Keratinocyte (primary cell): ENCODE data around the gene ZNRF1. TPM values are rescaled to one million over a fixed set of nuclear protein-coding genes. Genes with fewer than 3 reads are reported as not detected.

Experiments used
- DNase-seq: peaks from one replicate; pipeline ENCODE4 v3.0.0-alpha.2; 2011; ENCODE audit warnings: low read depth, missing footprints, low spot score
- FAIRE-seq: peaks from 2 replicates; lab custom pipeline; 2011; peaks lifted over from hg19 to GRCh38; lab: Jason Lieb, UNC
- H2AFZ ChIP-seq: 2 replicates; pipeline ENCODE4 v1.6.0; 2012; ENCODE audit warnings: low read length, control low read depth, inconsistent platforms; ENCODE audit not compliant: control insufficient read depth
- H3K27ac ChIP-seq: 2 replicates; pipeline ENCODE4 v1.5.1; 2011; ENCODE audit warnings: low read length; ENCODE audit not compliant: control insufficient read depth, insufficient read depth
- H3K27me3 ChIP-seq: 3 replicates; pipeline ENCODE4 v1.6.0; 2011; ENCODE audit warnings: low read length; ENCODE audit not compliant: control insufficient read depth, insufficient read depth; ENCODE audit errors: extremely low read depth
- H3K36me3 ChIP-seq, 2 experiments: 2 replicates in 1 of 2; 3 replicates in 1 of 2; pipeline ENCODE4 v1.5.1; 2011; ENCODE audit warnings: low read length in 2 of 2, mild to moderate bottlenecking in 1 of 2; ENCODE audit not compliant: control insufficient read depth in 2 of 2, insufficient read depth in 2 of 2; ENCODE audit errors: extremely low read depth in 1 of 2
- H3K4me1 ChIP-seq: 3 replicates; pipeline ENCODE4 v1.5.1; 2011; ENCODE audit warnings: low read length; ENCODE audit not compliant: control insufficient read depth, insufficient read depth; ENCODE audit errors: extremely low read depth
- H3K4me2 ChIP-seq: 3 replicates; pipeline ENCODE4 v1.6.0; 2011; ENCODE audit warnings: low read depth, low read length; ENCODE audit not compliant: control insufficient read depth, insufficient read depth; ENCODE audit errors: extremely low read depth
- H3K4me3 ChIP-seq, 3 experiments: fragments of 200-600 bp in 1 of 3; sonication (generic) in 1 of 3; 2 replicates in 2 of 3; 3 replicates in 1 of 3; pipeline ENCODE4 v1.5.1; 2011 to 2016; ENCODE audit warnings: low read length in 3 of 3, mild to moderate bottlenecking in 3 of 3, control low read depth in 2 of 3, inconsistent platforms in 1 of 3, low read depth in 1 of 3, mixed read lengths in 1 of 3, mixed run types in 1 of 3, moderate library complexity in 1 of 3; ENCODE audit not compliant: control insufficient read depth in 2 of 3, insufficient read depth in 2 of 3; ENCODE audit errors: extremely low read depth in 1 of 3
- H3K79me2 ChIP-seq: 2 replicates; pipeline ENCODE4 v1.6.0; 2012; ENCODE audit warnings: low read length; ENCODE audit not compliant: control insufficient read depth, insufficient read depth
- H3K9ac ChIP-seq: 3 replicates; pipeline ENCODE4 v1.6.0; 2011; ENCODE audit warnings: low read length; ENCODE audit not compliant: control insufficient read depth, insufficient read depth; ENCODE audit errors: extremely low read depth
- H3K9me1 ChIP-seq: 3 replicates; pipeline ENCODE4 v1.6.0; 2011; ENCODE audit warnings: low read length; ENCODE audit not compliant: control insufficient read depth, insufficient read depth; ENCODE audit errors: extremely low read depth
- H3K9me3 ChIP-seq: 2 replicates; pipeline ENCODE4 v1.5.1; 2012; ENCODE audit warnings: low read depth, low read length; ENCODE audit not compliant: control insufficient read depth
- H4K20me1 ChIP-seq: 3 replicates; pipeline ENCODE4 v1.6.0; 2011; ENCODE audit warnings: low read length; ENCODE audit not compliant: control insufficient read depth, insufficient read depth; ENCODE audit errors: extremely low read depth
- EZH2 ChIP-seq: IDR thresholded peaks from one replicate; pipeline ENCODE4 v1.6.1; 2012; ENCODE audit warnings: inconsistent platforms, mild to moderate bottlenecking, low read length, moderate library complexity
- dilution Hi-C: fragments of 300-500 bp; cut with MboI; formaldehyde crosslinking; loops from one replicate; pipeline ENCODE4 v1.7.0; 2020; ENCODE audit warnings: low sequenced_read_pairs; ENCODE audit not compliant: extremely low pct_ligation_motif_present
- polyA plus RNA-seq, 5 experiments: library from polyadenylated mRNA; depleted of rRNA in 3 of 5; stranded (reverse) in 3 of 5; stranded (forward) in 1 of 5; unstranded in 1 of 5; fragments of >200 nt; gene quantifications; 1 replicate in 1 of 5; 2 replicates in 3 of 5; 3 replicates in 1 of 5; pipeline versions ENCODE4 v1.2.1 to v1.2.3, GENCODE V29; 2011 to 2012; ENCODE audit warnings: missing spikeins in 2 of 5, low read depth in 1 of 5, low replicate concordance in 1 of 5
- TF ChIP-seq, protein P1 (sequence below), 3 experiments: IDR thresholded peaks in 1 of 3; conservative IDR thresholded peaks in 1 of 3; optimal IDR thresholded peaks in 1 of 3; 2 replicates in 2 of 3; 3 replicates in 1 of 3; pipeline versions ENCODE3 to v1.5.1; 2011; ENCODE audit warnings: low read length in 3 of 3, mild to moderate bottlenecking in 3 of 3, moderate library complexity in 2 of 3, control low read depth in 1 of 3, inconsistent platforms in 1 of 3; ENCODE audit not compliant: insufficient read depth in 2 of 3; ENCODE audit errors: extremely low read depth in 1 of 3

The ZNRF1 gene
- polyA plus RNA-seq, 1 donor (not counting 4 experiments of a cell fraction or from before 2014, with no cell fraction given), result 19.1 TPM

DNA sequence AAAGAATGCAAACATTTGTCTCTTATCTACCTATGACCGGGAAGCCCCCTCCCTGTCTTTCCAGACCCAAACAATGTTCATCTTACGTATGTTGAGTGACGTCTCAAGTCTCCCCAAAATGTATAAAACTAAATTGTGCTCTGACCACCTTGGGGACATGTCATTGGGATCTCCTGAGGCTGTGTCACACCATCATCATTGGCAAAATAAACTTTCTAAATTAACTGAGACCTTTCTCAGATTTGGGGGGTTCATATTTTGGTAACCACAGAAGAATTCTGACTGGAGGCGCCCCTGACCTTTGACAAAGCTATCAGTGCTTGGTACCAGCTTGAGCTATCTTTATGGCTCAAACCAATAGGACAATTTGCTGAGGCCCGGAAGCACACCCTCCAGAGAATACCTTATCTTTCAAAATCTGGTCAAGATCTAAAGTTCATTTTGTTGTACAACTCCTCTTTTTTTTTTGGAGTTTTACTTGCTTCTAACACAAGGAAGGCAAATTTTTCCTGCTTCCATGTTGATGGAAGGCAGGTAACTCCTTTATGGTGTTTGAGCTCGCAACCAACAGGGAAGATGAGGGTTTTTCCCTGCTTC is 120.2 kb downstream of the ZNRF1 start:
- Histone ChIP-seq H3K4me1 (no peaks in the 10 kb centered on the region), H3K27me3 (no peaks in the 10 kb centered on the region), H3K9ac (no peak overlapping the region), H4K20me1 (no peaks in the 10 kb centered on the region), H3K4me3 (no peak overlapping the region), H3K27ac (no peak overlapping the region), H3K79me2 (no peaks in the 10 kb centered on the region), H3K36me3 (no peaks in the 10 kb centered on the region), H3K9me3 (peaks cover 4% of the 10 kb centered on the region), H3K4me2 (no peak overlapping the region), H2AFZ (no peak overlapping the region), H3K9me1 (no peaks in the 10 kb centered on the region)
- TF ChIP-seq, protein P1, sequence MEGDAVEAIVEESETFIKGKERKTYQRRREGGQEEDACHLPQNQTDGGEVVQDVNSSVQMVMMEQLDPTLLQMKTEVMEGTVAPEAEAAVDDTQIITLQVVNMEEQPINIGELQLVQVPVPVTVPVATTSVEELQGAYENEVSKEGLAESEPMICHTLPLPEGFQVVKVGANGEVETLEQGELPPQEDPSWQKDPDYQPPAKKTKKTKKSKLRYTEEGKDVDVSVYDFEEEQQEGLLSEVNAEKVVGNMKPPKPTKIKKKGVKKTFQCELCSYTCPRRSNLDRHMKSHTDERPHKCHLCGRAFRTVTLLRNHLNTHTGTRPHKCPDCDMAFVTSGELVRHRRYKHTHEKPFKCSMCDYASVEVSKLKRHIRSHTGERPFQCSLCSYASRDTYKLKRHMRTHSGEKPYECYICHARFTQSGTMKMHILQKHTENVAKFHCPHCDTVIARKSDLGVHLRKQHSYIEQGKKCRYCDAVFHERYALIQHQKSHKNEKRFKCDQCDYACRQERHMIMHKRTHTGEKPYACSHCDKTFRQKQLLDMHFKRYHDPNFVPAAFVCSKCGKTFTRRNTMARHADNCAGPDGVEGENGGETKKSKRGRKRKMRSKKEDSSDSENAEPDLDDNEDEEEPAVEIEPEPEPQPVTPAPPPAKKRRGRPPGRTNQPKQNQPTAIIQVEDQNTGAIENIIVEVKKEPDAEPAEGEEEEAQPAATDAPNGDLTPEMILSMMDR (optimal IDR thresholded peaks at IDR 0.05 in 1 of 3, IDR thresholded peaks at IDR 0.05 in 1 of 3, conservative IDR thresholded peaks at IDR 0.05 in 1 of 3; ENCODE audit: extremely low read depth in 1 of 3, insufficient read depth in 2 of 3, low read length in 3 of 3), result no peak
- TF ChIP-seq EZH2, result no peak
- FAIRE-seq (no peak), DNase-seq (no peak)
- dilution Hi-C loops, result no loop called here

DNA sequence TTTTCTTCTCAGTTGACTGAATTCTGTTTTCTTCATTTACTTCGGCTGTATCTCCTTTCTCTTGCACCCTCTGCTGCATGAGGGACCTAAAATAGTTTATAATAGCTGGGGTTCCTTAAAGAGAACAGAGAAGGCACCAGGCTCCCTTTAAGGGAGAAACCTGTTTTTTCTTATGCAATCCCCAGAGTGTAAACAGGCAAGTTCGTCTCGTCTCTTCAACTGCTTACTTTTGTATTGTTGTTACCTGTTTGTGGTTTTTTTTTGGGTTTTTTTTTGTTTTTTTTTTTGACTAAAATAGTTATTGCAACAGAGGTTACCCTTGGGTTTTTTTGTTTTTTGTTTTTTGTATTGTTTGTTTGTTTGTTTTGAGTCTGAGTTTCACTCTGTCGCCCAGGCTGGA is 121.4 kb downstream of the ZNRF1 start:
- no peak for DNase-seq
- Histone ChIP-seq H3K79me2 (no peaks in the 10 kb centered on the region), H3K4me1 (no peaks in the 10 kb centered on the region), H3K36me3 (no peaks in the 10 kb centered on the region), H3K9me3 (peaks cover 4% of the 10 kb centered on the region), H2AFZ (no peak overlapping the region), H4K20me1 (no peaks in the 10 kb centered on the region), H3K9me1 (no peaks in the 10 kb centered on the region), H3K9ac (no peak overlapping the region), H3K4me2 (no peak overlapping the region), H3K4me3 (no peak overlapping the region), H3K27ac (no peak overlapping the region), H3K27me3 (no peaks in the 10 kb centered on the region)
- dilution Hi-C loops, result no loop called here
- no peak for FAIRE-seq
- TF ChIP-seq, protein P1 (optimal IDR thresholded peaks at IDR 0.05 in 1 of 3, IDR thresholded peaks at IDR 0.05 in 1 of 3, conservative IDR thresholded peaks at IDR 0.05 in 1 of 3; ENCODE audit: extremely low read depth in 1 of 3, insufficient read depth in 2 of 3, low read length in 3 of 3), result no peak
- no peak for TF ChIP-seq EZH2
